ENCODE results near the gene ASF1B.

The ASF1B gene

DNA sequence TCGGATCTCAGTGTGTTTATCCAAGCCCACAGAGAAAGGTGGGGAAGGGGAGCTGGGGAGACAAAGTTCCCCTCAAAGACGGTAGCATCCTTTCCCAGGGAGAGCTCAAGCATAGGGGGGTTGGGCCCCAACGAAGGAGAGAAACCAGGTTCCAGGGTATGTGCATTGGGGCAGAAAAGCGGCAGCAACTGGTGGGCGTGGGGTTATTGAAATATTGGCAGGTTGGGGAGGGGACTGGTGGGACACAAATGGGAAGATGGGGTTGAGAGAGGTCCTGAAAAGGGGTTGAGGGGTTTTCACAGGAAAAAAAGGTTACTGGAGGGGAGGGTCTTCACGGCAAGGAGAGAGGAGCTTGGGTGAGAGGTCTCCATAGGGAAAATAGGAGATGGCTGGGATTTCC, 1.0 kb downstream of the ASF1B start:
- no peak for DNase-seq

DNA sequence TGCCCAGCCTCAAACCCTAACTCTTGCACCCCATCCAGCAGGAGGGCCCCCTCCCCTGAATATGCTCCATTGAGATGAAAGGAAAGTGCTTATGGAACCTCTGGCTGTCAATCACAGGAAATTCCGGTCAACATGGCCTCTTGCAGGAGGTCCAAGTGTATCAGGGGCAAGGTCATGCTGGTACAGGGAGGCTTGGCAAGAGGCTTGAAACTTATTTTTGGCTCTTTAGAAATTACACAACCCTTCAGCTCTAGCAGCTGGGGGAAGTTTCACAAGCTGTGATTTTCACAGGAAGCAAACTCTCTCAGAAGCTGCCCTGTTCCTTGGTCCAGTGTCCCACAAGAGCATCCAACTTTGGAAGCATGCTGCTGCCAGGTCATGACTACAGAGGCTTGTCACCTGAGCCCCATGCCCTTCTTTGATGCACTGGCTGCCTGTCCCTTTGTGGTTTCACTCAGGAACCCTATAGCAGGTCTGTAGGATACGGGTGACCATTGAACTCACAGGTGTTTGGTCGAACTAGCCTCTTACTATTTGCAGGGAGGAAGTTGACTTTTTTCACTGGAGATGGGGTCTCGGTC, 8.4 kb downstream of the ASF1B start:
- no peak for DNase-seq

DNA sequence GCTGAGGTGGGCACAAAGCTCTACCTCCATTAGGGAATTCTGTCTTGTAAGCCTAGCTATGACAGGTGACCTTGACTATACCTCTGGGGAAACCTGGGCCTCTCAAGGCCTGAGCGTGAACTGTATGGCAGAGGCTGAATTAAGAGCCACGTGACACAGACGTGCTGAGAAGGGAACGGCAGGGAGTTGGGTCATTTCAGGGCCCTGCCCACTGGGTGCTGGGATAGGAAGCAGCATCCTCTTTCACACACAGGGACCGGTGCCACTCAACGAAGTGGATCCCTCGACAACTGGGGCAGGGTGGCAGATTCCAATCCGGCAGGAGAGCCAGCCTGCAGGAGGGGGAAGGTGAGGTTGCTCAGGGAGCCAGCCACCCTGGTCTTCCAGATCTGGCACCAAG, 9.2 kb downstream of the ASF1B start:
- DNase-seq: no peak

DNA sequence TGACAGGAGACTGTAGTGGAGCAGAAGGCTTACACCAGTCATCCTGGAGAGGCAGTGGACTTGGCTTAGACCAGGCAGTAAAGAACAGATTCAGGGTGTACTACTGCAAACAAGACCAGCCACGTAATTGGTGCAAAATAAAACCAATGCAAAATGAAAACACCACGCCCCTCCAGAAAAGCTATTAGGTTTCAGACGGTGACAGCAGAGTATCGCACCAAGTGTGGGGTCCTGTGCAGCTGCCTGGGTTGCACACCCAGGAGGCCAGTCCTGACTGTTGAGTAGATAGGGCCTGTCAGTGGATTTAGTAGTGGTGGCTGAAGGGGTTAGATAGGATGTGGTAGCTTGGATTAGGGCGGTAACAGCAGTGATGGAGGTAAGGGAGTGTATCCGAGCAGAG, 13.5 kb downstream of the ASF1B start:
- no peak for DNase-seq

DNA sequence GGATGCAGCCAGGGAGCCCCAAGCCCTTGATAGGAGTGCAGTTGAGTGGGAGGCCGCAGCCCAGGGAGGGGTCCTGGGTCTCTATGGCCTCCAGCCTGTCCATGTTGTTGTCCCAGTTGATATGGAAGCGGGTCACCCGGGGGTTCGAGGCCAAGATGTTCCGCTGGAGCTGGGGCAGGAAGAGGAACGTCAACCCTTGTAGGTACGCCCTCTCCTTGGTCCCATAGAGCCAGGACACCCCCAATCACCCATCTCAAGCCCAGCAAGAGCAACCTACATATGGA, 15.9 kb downstream of the ASF1B start:
- DNase-seq: no peak

DNA sequence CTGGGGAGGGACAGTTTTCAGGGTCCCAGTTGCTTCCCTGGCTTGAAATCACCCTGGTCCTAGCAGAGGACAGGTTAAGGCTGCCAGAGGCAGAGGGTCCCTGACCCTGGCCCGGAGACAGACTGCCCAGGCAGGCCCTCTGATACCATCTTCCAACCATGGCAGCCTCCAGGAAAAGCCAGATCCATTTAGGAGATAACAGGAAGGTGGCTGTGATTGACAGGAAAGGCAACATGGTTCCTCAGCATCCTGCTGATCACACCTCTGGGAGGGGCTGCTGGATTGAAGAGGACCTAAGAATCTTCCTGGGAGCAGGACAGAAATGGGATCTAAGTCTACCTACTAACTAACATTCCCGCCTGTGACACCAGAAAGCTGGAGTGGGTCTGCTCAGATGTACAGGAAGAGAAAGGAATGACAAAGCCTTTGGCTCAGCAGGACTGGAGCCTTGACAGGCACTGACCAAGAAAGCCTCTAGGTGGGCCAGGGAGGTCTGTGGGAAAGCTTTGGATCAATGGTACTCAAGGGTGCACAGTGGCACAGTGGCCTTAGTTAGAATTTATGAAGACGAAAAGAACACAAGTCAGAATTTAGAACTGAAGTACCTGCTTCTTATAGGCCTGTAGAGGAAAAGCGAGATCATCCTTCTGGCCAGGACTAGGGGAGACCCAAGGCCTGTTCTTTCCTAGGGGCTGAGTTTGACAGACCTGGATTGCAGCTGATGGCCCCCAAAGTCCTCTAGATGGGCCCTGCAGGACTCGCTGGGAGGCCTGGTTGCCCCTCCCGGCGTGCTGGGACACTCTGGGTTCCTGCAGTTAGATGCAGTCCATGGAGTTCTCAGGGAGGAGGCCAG, 16.5 kb downstream of the ASF1B start:
- DNase-seq: no peak

DNA sequence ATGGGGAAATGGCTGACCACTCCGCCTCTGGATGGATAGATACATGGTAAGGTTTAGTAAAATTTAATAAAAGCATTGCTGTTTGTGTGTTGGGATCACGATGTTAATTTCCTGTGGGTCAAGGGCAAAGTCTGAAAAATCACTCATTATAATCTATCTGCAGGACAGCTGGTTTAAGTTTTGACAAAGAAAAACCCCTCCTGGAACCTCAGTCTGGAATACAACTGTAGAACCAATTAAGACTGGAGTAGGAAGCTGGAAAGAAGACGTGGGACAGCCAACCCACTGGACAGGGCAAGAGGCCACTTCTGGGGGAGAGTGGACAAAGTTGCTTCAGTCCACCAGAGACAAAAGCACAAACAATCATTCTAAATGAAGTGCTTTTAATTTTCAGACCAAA, 17.2 kb downstream of the ASF1B start:
- DNase-seq: no peak

DNA sequence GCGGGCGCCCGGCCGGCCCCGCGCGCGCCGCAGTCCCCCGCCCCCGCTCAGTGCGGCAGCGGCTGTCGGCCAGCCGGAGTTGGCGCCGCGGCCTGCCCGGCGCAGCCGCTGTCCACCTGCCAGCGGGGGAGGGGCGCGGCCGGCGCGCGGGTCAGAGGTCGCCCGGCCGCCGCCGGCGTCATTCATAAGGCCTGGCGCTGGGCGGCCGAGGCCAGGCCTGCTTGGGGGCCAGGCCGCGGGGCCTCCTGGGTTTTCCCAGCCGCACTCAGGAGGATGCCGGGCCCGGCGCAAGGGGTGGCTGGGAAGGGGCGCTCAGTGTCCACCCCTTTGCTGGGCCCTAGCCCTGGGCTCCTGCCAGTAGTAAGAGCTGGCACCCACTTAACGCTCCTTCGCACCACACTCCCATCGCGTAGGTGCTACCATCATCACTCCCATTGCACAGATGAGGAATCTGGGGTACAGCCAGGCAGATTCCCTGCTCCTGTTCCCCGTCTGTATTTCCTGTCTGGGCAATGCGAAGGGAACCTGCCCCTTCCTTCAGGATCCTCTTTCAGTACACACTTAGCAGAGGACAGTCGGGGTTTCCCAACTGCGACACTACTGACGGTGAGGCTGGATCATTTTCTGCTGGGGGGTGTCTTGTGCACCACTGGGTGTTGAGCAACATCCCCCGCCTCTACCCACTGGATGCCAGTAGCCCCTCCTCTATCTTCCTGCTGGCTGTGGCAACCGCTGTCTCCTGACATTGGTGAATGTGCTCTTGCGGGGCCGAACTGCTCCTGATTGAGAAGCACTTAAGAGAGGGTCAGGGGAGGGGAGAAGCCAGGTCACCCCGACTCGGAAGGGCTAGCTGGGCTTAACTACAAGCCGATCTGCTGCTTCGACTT, 18.0 kb downstream of the ASF1B start:
- DNase-seq: peak; percentile 35

DNA sequence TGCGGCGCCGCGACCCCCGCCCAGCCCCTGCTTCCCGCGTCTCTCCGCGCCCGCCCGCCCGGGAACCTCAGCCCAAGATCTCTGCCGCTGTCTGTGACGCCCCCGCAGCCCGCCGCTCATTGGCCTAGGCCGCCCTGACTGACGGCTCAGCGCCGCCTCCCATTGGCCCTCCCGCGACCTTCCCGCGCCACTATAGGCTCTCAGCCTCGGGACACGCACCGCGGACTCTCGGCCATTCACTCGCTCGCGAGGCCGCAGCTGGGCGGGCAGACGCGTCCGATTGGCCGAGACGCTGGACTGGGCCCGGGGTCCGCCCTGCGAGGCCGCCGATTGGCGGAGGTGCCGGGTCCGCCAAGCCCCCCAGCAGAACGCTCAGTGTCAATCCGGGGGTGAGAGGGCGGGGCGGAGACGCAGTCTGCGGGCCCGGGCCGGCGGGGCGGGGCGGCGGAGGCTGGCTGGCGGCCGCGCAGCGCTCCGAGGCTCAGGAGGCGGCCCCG, 18.7 kb downstream of the ASF1B start, which contains the start of gene PRKACA:
TSS of gene PRKACA (minus strand) at position 95 of the 497 bp plus-strand sequence. CDS start 215 bp downstream, outside the sequence.
- DNase-seq: peak; percentile 99

DNA sequence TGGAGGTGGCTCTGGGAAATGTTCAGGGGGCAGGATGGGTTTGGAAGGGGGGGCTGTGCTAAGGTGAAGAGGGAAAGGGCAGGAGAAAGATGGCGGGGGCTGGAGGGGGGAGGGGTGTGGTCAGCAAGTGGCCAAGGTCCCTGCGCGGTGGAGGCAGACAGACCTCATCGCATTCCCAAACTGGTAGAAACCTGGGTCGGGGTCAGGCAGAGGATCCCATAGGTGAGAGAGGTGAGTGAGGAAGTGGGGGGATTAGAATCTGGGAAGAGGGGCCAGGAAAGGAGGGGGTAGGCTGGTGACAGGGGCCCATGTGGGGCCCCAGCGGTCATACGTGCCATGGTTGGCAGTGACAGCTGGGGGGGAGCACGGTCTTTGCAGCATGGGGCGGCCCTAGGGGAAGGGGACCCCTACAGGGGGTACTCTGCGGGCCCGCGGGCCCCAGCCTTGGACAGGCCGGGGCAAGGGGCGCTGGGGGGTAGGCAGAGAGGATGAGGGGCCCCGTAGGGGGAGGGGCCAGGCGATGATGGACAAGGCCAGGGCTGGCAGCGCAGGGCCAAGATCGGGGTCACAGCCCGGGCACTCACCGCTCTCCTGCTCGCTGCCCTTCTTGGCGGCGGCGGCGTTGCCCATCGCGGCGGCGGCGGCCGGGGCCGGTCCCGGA, 19.3 kb downstream of the ASF1B start:
- DNase-seq: no peak

DNA sequence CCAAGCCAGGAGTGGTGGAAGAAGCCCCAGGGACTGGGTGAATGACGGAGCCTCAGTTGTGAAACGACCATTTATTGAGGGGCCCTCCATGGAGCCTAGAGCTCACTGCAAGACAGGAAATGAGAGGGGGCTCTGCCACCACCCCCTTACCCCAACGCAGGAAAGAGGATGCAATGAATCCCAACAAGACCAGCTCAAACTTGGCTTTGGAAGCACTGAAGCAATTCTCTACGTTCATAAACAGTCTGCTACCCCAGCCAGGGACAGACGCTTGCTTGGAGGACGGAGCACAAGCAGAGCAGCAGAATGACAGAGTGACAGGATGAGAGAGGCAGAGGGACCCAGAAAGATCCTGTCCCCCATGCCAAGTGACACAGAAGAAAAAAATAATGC, 19.9 kb downstream of the ASF1B start:
- DNase-seq: no peak

DNA sequence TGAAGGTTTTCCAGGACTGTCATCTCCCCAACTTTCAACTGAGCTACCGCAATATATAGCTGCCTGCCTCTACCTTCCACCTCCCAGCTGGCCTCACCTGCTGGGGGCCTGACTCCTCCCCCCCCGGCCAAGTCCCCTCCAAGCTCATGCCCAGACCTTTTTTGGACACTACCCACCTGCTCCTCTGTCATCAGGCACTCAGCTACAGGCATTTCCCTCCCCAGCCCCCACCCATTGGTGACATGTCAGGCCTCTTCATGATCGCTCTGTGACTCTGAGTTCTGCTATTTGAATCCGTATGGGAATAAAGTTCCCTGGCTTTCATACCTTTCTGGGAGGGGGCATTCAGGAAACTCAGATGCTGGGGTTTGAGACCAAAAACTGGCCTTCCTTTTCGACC, 20.6 kb downstream of the ASF1B start:
- DNase-seq: no peak

DNA sequence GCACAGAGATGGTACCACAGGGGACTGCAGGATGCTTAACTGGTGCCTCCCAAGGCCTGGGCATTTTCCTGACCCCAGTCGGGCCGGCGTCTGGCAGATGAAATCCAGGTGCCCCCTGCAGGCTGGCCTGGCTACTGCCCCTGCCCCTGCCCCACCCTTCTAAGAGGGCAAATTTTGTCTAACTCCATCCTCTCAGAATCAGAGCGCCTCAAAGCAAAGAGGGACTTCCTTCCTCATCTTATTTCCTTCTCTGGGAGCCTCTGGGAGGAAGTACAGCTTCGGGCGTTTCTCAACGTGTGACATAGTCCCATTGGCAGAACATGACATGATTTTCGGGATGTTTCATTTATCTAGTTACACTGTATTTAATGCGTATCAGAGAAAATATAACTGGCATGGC, 21.5 kb downstream of the ASF1B start:
- DNase-seq: no peak

DNA sequence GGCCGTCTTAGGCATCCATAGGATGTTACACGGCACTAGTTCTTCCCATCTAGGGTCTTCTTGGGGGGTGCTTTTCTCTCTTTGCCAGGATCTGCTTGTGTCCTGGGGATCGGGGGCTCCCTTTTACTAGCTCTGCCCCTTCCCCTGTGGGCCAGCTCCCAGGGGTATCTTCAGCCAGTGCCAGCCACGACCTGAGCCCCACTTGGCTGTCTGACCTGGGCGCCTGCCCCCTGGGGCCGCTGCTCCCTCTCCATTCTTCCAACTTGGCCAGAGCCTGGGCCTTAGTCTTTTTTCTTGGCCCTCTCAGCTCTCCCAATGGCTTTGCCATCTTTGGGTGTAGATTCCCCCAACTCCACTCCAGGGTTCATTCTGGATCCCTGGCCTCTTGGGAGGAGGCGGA, 21.9 kb downstream of the ASF1B start:
- DNase-seq: no peak

DNA sequence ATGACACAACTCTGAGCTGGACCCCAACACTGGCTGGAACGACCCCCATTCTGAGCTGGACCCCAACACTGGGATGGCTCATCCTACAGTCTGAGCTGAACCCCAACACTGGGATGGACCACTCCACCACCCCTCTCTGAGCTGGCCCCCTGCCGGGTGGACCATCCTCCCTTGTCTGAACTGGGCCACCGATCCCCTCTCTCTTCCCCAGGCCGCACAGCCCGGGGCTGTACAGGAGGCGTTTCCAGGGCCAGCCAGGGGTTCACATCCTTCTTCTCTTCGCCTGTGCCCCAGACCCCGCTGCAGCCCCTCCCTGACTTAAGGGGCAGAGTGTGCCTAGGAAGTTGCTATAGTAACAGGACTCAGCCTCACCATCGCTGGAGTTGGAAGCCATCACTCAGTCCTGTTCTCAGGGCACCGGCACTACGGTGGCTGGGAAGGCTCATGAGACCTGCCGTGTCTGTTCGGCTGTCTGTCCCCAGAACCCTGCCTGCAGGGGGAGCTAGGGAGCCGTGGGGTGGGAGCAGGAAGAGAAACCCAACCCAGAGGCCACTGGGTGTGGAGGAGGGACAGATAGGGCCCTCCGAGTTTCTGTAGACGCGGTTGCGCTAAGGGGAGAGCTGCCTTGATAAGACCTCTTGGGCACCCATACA, 22.5 kb downstream of the ASF1B start:
- no peak for DNase-seq

DNA sequence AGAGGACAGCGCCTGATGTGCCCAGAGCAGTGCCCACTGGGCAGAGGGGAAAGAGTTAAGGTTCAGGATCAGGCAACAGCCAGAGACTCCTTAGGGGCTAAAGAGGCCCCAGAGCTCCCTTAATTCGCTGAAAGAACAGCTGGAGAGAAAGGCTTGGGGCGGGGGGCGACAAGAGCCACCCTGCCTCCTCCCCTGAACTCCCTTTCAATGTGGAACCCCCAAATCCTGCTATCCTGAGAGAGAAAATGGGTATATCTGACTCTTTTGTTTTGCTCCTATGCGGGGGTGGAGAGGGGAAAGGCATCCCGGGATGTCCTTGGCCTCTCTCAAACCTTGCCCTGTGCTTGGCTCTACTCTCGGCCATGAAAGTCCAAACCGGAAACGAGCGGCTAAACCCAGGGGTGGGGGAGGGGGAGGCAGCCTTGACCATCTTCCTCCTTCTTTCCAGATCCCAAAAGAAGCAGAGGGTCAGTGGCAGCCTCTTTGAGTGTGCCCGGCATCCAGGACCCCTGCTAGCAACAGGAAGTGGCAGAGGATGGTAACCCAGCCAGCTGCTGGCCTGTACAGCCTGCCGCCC, 23.5 kb downstream of the ASF1B start:
- DNase-seq: no peak

DNA sequence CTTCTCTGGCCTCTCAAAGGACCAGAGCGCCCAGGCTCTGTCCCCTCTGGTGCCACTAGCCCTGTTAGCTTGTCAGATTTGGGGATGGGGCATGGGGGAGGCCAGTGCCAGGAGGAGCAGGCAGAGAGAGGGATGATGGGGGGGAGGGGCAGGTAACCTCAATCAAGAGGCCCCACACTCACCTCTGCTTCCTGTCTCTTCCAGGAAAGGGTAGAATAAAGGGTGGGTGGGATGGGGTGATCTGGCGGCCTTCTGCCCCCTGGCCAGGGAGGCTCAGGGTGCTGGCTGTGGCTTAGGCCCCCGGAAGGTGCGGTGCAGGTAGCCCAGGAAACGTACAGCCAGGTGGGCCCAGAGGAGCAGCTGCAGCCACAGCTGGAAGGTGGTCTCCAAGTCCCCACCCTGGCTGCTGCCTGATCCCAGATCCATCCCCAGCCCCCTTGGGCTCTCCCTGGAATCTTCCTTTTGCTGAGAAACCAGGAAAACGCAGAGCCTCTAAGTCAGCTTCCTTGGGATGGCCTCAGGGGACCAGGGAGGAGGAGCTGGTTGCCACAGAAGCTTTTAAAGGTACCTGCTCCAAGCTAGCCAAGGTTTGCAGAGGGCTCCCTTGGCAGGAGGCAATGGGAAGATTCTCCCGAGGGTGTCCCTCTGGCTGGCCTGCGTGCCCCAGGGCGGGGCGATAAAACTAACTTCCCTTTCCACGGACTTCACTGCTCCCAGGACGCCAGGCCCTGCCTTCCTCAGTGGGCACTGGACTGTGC, 24.2 kb downstream of the ASF1B start:
- DNase-seq: peak; percentile 26

DNA sequence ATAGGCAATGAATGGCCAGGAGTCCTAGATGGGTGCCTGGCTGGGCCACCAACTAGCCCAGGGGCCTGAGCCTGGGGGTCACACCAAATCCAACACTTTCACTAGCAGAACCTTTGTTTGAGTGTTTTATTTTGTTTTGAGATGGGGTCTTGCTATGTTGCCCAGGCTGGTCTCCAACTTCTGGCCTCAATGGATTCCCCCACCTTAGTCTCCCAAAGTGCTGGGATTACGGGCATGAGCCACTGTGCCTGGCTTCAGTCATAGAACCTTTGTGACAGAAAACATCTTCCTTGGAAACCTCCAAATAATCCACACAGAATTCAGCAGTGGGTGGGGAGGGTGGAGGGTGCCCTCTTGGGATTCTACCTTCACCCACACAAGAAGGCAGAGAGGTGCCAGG, 24.9 kb downstream of the ASF1B start:
- no peak for DNase-seq

DNA sequence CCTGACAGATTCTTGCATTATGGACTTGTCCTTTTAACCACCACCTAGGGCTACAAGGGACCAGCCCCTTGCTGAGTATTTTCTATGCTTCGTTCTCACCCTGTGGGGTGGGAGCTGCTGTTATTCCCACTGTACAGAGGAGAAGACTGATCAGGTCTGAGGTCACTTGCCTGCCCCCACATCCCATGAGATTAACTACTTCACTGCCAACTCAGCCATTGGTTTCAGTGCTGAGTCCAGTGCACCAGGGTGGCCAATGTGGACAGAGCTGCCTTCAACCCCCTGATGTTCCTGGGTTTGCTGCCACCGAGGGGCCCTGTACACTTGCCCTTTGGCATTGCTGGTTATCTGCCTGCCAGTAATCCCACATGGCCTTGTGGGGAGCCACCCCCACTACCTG, 25.7 kb downstream of the ASF1B start:
- no peak for DNase-seq

DNA sequence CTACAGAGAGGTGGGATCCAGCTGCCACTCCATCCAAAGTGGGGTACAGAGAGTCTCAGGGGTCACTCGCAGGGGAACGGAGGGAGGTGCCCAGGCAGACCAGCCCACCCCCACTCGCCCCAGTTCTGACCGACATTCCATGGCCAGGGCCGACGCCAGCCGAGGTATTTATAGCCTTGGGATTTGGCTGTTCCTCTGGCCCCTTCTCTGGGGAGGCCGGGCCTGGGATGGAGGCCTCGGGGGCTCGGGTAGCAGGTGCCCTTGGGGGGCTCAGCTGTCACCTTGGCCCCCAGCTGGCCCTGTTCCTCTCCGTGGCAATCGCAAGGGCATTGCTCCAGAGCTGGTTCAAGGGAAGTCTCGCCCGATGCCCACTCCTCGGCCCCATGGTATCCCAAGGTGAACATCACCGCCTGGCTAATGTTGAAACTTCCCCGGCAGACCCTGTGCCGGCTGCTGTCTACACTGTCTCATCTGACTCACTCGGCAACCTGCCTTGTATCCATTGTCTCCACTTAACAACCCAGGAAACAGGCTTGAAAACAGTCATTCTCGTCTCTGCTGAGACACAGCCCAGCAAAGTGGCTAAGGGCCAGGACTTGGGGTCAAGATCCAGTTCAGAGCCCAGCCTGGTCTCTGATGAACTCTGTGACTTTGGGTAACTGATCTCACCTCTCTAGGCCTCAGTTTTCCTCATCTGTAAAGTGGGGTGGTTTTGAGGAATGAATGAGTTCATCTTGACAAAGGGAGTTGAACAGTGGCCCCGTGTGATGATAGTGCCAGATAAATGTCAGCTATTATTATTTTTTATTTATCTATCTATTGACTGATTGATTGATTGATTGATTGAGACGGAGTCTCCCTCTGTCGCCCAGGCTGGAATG, 28.6 kb downstream of the ASF1B start:
- no peak for DNase-seq
